Ureter (tissue), 1 donor: ENCODE results near the gene TRAPPC2L. TPM values are rescaled to one million over a fixed set of nuclear protein-coding genes. Genes with fewer than 3 reads are reported as not detected.
"Not testable (repeated sequence)": the region's sequence is repeated elsewhere in the genome, so short reads cannot be mapped to it uniquely, and the experiment has no call there.

Source experiments
- DNase-seq: peaks from one replicate; pipeline ENCODE4 v3.0.0-alpha.2; 2020; ENCODE audit warnings: low spot score
- total RNA-seq: library from RNA; stranded (reverse); gene quantifications from one replicate; pipeline ENCODE4 v1.2.4, GENCODE V29; 2023
- donor health status: DM: yes; HTN: yes; CAD: no.

The TRAPPC2L gene
- total RNA-seq, 1 donor from 2014 or later, result 55.3 TPM

GRCh38 chr16:88891083-88891482 lies 34.2 kb downstream of the TRAPPC2L start:
- DNase-seq, result no peak

GRCh38 chr16:88892065-88892464 lies 35.1 kb downstream of the TRAPPC2L start:
- no peak for DNase-seq

- DNase-seq, result no peak
Measured at GRCh38 chr16:88893127-88893968, 36.4 kb downstream of the TRAPPC2L start.

- not testable (repeated sequence) for DNase-seq
Measured at GRCh38 chr16:88894266-88894665, 37.3 kb downstream of the TRAPPC2L start.

- no peak for DNase-seq
Measured at GRCh38 chr16:88894681-88895300, 37.9 kb downstream of the TRAPPC2L start.

GRCh38 chr16:88895335-88895734 lies 38.4 kb downstream of the TRAPPC2L start:
- no peak for DNase-seq

- DNase-seq, result no peak
Measured at GRCh38 chr16:88896238-88897070, 39.5 kb downstream of the TRAPPC2L start.

- DNase-seq, result no peak
Measured at GRCh38 chr16:88897696-88898425, 40.9 kb downstream of the TRAPPC2L start.

GRCh38 chr16:88899901-88900661 lies 43.2 kb downstream of the TRAPPC2L start:
- no peak for DNase-seq

GRCh38 chr16:88900662-88901052 lies 43.7 kb downstream of the TRAPPC2L start:
- no peak for DNase-seq

- DNase-seq, result no peak
Measured at GRCh38 chr16:88901718-88902337, 44.9 kb downstream of the TRAPPC2L start.

- DNase-seq, result no peak
Measured at GRCh38 chr16:88902744-88903143, 45.8 kb downstream of the TRAPPC2L start.

GRCh38 chr16:88903267-88903666 lies 46.3 kb downstream of the TRAPPC2L start:
- DNase-seq, result no peak

- no peak for DNase-seq
Measured at GRCh38 chr16:88904676-88905365, 47.9 kb downstream of the TRAPPC2L start.

GRCh38 chr16:88905563-88905962 lies 48.6 kb downstream of the TRAPPC2L start:
- no peak for DNase-seq

GRCh38 chr16:88906020-88906419 lies 49.1 kb downstream of the TRAPPC2L start:
- no peak for DNase-seq

GRCh38 chr16:88906535-88907105 lies 49.7 kb downstream of the TRAPPC2L start:
- no peak for DNase-seq

GRCh38 chr16:88907768-88908167 lies 50.8 kb downstream of the TRAPPC2L start:
- no peak for DNase-seq

- no peak for DNase-seq
Measured at GRCh38 chr16:88908307-88908706, 51.4 kb downstream of the TRAPPC2L start.
